ENCODE results near the gene KIAA1958.

DNA sequence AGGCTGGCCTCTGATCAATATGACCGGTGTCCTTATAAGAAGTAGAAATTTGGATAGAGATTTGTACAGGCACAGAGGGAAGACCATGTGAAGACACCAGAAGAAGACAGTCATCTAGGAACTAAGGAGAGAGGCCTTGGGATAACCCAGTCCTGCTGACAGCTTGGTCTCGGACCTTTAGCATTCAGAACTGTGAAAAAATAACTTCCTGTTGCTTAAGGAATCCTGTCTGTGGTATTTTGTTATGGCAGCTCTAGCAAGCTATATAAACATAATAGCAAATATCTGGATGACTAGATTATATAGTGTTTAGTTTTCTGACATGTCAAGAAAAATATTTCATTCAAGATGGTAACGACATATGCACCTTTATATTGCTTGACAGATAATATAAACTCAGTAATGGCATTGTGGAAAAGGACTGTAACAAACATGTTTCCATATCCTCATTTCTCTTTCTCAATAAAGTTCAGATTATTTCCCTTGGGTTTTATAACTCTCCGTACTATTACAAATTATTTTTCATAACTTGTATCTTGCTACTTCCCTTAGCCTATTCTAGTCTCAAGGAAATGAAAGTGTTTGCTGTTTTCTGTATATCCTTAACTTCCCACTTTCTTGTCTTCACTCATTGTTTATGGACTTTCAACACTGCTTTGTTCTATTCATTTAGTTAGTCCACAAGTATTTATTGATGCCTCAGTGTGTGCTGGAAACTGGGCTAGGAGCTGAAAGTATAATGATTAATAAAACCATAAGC lies 62.4 kb downstream of the KIAA1958 start:
- no peak for TF ChIP-seq CTCF (IDR thresholded peaks at IDR 0.05)
- no peak for TF ChIP-seq POLR2A (IDR thresholded peaks at IDR 0.05)
- TF ChIP-seq EP300 (IDR thresholded peaks at IDR 0.05), result no peak
